Caki2 (cell line): ENCODE data around the gene MYL7. TPM values are rescaled to one million over a fixed set of nuclear protein-coding genes. Genes with fewer than 3 reads are reported as not detected.

Experiments
- DNase-seq: peaks from one replicate; pipeline ENCODE4 v3.0.0-alpha.2; 2015; ENCODE audit warnings: low read depth
- in situ Hi-C: cut with HindIII; loops from 2 replicates; pipeline ENCODE4 v1.10.0; 2016; ENCODE audit warnings: low sequenced_read_pairs, low pct_unique_long_range_greater_than_20kb, mixed read lengths
- total RNA-seq: library from RNA; depleted of rRNA; stranded (reverse); fragments of >200 nt; shearing (Covaris generic); gene quantifications from 2 replicates; pipeline ENCODE4 v1.2.3, GENCODE V29; 2014; ENCODE audit warnings: low replicate concordance; rRNA removed

MYL7 gene
- total RNA-seq, 1 experiment from 2014 or later: not detected

DNA sequence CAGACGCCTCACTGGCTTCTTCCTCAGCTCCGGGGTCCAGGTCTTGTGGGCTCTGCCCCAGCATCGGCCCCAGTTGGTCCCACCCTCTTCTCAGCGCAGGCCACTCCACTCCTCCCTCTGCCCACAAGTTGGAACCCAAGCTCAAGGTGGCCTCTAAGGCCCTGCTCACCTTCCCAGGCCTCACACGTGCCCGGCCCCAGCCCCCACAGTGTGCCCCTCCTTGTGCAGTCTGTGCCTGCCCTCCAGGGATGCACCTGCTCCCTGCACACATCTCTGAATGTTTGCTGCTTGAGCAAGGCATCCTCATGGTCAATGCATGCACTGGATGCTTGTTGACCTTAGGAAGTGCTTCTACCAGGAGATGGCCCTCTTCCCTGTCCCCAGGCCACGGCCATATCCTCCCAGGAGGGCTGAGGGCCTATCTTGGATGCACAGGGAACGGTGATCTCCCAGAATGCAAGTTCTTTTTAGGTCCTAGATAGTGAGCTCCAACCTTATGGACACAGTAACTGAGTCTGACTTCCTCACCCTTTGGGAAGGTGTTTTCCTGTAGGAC lies 44.7 kb downstream of the MYL7 start:
- in situ Hi-C loops: no loop called here
- DNase-seq: no peak

GRCh38 chr7:44095781-44096180 lies 45.4 kb downstream of the MYL7 start:
- in situ Hi-C loops: no loop called here
- no peak for DNase-seq

- in situ Hi-C loops: no loop called here
- no peak for DNase-seq
Measured at GRCh38 chr7:44094883-44095592, 46.1 kb downstream of the MYL7 start.

DNA sequence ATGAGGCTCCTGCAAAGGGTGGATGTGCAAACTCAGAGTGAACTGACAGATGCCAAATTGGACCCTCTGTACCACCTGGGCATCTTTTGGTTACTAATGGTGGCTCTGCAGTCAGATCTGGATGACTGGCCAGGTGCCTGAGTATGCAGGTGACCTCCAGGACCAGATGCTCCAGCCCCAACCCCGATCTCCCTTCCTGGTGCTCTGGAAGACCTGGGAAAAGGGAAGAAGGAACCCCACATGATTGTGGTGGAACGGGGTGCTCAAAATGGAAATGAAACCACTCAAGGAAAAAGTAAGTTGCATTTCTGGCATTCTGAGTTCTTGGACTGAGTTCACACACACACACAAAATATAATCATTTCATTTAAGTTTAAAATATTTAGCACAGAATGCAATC lies 46.8 kb downstream of the MYL7 start:
- DNase-seq: no peak
- in situ Hi-C loops: no loop called here

DNA sequence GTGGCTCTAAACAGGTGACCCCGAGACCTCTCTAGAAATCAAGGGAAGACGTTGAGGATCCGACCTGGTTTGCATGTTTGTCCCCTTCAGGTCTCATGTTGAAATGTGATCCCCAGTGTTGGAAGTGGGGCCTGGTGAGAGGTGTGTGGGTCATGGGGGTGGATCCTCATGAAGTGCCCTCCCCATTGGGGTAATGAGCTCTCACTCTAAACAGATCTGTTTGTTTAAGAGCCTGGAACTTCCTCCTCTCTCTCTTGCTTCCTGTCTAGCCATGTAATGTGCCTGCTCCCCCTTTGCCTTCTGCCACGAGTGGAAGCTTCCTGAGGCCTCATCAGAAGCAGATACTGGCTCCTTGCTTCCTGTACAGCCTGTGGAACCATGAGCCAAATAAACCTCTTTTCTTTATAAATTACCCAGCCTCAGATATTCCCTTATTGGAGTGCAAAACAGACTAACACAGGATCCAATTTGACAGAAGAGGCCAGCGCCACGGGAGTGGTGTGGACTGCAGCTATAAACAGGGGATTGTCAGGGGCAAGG lies 48.0 kb downstream of the MYL7 start:
- in situ Hi-C loops: no loop called here
- DNase-seq: no peak

Other genes starting within 250 kb of the MYL7 start
- 22.0 and 30.4 TPM in 2 replicates for gene URGCP, start 234.7 kb downstream of the MYL7 start, total RNA-seq
- gene UBE2D4, start 214.9 kb downstream of the MYL7 start, total RNA-seq: 13.4 and 15.4 TPM in 2 replicates
- not detected in 2 replicates for gene SPDYE1, start 143.4 kb downstream of the MYL7 start, total RNA-seq
- 137 and 174 TPM in 2 replicates for gene DBNL, start 96.6 kb downstream of the MYL7 start, total RNA-seq
- not detected in 2 replicates for gene PGAM2, start 75.8 kb downstream of the MYL7 start, total RNA-seq
- 2.6 and 2.9 TPM in 2 replicates for gene POLM, start 58.8 kb downstream of the MYL7 start, total RNA-seq
- gene AEBP1, start 37.0 kb downstream of the MYL7 start, total RNA-seq: not detected in 2 replicates
- 211 and 243 TPM in 2 replicates for gene POLD2, start 17.8 kb downstream of the MYL7 start, total RNA-seq
- not detected in 2 replicates for gene GCK, start 48.1 kb upstream of the MYL7 start, total RNA-seq
- 71.2 and 102 TPM in 2 replicates for gene YKT6, start 59.6 kb upstream of the MYL7 start, total RNA-seq
- gene CAMK2B, start 184.3 kb upstream of the MYL7 start, total RNA-seq: 0.14 and 0.23 TPM in 2 replicates